GM23338 (cell line): Measurements from ENCODE around the gene PLA2G6. TPM values are rescaled to one million over a fixed set of nuclear protein-coding genes. Genes with fewer than 3 reads are reported as not detected.

ENCODE experiments used
- ATAC-seq: fragments of 200-7000 bp; cut with Tn5 transposase; 3 replicates; pipeline ENCODE4 v1.9.1; 2020
- DNase-seq: peaks from one replicate; pipeline ENCODE4 v3.0.0-alpha.2; 2015; ENCODE audit warnings: low spot score
- H2AFZ ChIP-seq: fragments of 200-600 bp; sonication (generic); 2 replicates; pipeline ENCODE4 v1.8.0; 2016; ENCODE audit warnings: antibody characterized with exemption, mild to moderate bottlenecking, moderate library complexity
- H3F3A ChIP-seq: fragments of 200-600 bp; sonication (generic); replicated peaks from 2 replicates; pipeline ENCODE4 v1.8.0; 2017; ENCODE audit warnings: antibody characterized with exemption, mixed run types, low read depth
- H3K27ac ChIP-seq: fragments of 200-600 bp; sonication (generic); 2 replicates; pipeline ENCODE4 v1.6.1; 2016; ENCODE audit warnings: low read depth
- H3K27me3 ChIP-seq: fragments of 200-600 bp; sonication (generic); 2 replicates; pipeline ENCODE4 v1.8.0; 2016; ENCODE audit warnings: mild to moderate bottlenecking, mixed run types, moderate library complexity; ENCODE audit not compliant: insufficient read depth
- H3K36me3 ChIP-seq: fragments of 200-600 bp; sonication (generic); 2 replicates; pipeline ENCODE4 v1.8.0; 2016; ENCODE audit warnings: mild to moderate bottlenecking; ENCODE audit not compliant: insufficient read depth
- H3K4me1 ChIP-seq: fragments of 200-600 bp; sonication (generic); 2 replicates; pipeline ENCODE4 v1.8.0; 2016; ENCODE audit warnings: mild to moderate bottlenecking, moderate library complexity; ENCODE audit not compliant: insufficient read depth
- H3K4me2 ChIP-seq: fragments of 200-600 bp; sonication (generic); 2 replicates; pipeline ENCODE4 v1.7.1; 2017; ENCODE audit warnings: mixed run types
- H3K4me3 ChIP-seq: fragments of 200-600 bp; sonication (generic); 2 replicates; pipeline ENCODE4 v1.6.1; 2016; ENCODE audit warnings: mixed run types
- H3K79me2 ChIP-seq: fragments of 200-600 bp; sonication (generic); replicated peaks from 2 replicates; pipeline ENCODE4 v1.8.0; 2017; ENCODE audit warnings: mild to moderate bottlenecking; ENCODE audit not compliant: insufficient read depth
- H3K9me2 ChIP-seq: fragments of 200-600 bp; sonication (generic); 2 replicates; pipeline ENCODE4 v1.8.0; 2017; ENCODE audit not compliant: insufficient read depth
- H4K20me1 ChIP-seq: fragments of 200-600 bp; sonication (generic); replicated peaks from 2 replicates; pipeline ENCODE4 v1.8.0; 2017; ENCODE audit warnings: mild to moderate bottlenecking; ENCODE audit not compliant: insufficient read depth
- H3K27ac Mint-ChIP-seq: 2 replicates; pipeline ENCODE4 v1.8.0; 2020; ENCODE audit warnings: inconsistent platforms, mild to moderate bottlenecking, moderate library complexity, mixed read lengths
- H3K27me3 Mint-ChIP-seq: 3 replicates; pipeline ENCODE4 v1.8.0; 2022; ENCODE audit warnings: low read depth, mild to moderate bottlenecking, moderate library complexity, mixed read lengths, inconsistent platforms; ENCODE audit not compliant: insufficient read depth, poor library complexity
- H3K36me3 Mint-ChIP-seq: 3 replicates; pipeline ENCODE4 v1.8.0; 2021; ENCODE audit warnings: low read depth, mild to moderate bottlenecking, inconsistent platforms, moderate library complexity, mixed read lengths
- H3K4me1 Mint-ChIP-seq: 3 replicates; pipeline ENCODE4 v1.8.0; 2020; ENCODE audit warnings: mild to moderate bottlenecking, inconsistent platforms, mixed read lengths
- H3K4me3 Mint-ChIP-seq: 3 replicates; pipeline ENCODE4 v1.8.0; 2021; ENCODE audit warnings: moderate library complexity, mild to moderate bottlenecking, inconsistent platforms, mixed read lengths
- H3K9me3 Mint-ChIP-seq: 3 replicates; pipeline ENCODE4 v1.8.0; 2020; ENCODE audit warnings: moderate library complexity, mild to moderate bottlenecking, inconsistent platforms, mixed read lengths
- CTCF ChIP-seq, 2 experiments: fragments of 200-600 bp in 1 of 2; sonication (generic) in 1 of 2; conservative IDR thresholded peaks; 2 replicates each; pipeline versions ENCODE4 v1.5.1 to v1.6.1; 2016 to 2017; ENCODE audit warnings: antibody characterized with exemption in 2 of 2, low read depth in 2 of 2, mild to moderate bottlenecking in 2 of 2, moderate library complexity in 1 of 2
- ETS1 ChIP-seq: IDR thresholded peaks from 2 replicates; pipeline ENCODE4 v1.6.1; 2016; ENCODE audit warnings: antibody characterized with exemption
- EZH2phosphoT487 ChIP-seq: fragments of 200-600 bp; sonication (generic); IDR thresholded peaks from one replicate; pipeline ENCODE4 v1.8.1; 2018; ENCODE audit warnings: antibody characterized with exemption; ENCODE audit not compliant: unreplicated experiment
- JUNB ChIP-seq: IDR thresholded peaks from one replicate; pipeline ENCODE4 v1.6.1; 2016; ENCODE audit warnings: antibody characterized with exemption; ENCODE audit not compliant: unreplicated experiment
- NANOG ChIP-seq: IDR thresholded peaks from 2 replicates; pipeline ENCODE4 v1.6.1; 2016; ENCODE audit warnings: antibody characterized with exemption, borderline replicate concordance
- POLR2AphosphoS5 ChIP-seq: IDR thresholded peaks from 2 replicates; pipeline ENCODE4 v1.6.1; 2016; ENCODE audit warnings: antibody characterized with exemption, low read depth
- STAT1 ChIP-seq: IDR thresholded peaks from one replicate; pipeline ENCODE4 v1.6.1; 2016; ENCODE audit warnings: antibody characterized with exemption; ENCODE audit not compliant: unreplicated experiment
- ZNF114 ChIP-seq: fragments of 250-450 bp; sonication (Bioruptor Pico); IDR thresholded peaks from 2 replicates; pipeline ENCODE4 v1.5.0; 2020; ENCODE audit warnings: mild to moderate bottlenecking, moderate library complexity
- ZNF331 ChIP-seq: fragments of 250-450 bp; sonication (Bioruptor Pico); IDR thresholded peaks from 2 replicates; pipeline ENCODE4 v1.5.0; 2020; ENCODE audit warnings: low read depth, mild to moderate bottlenecking, moderate library complexity
- ZNF462 ChIP-seq: fragments of 250-450 bp; sonication (Bioruptor Pico); IDR thresholded peaks from 2 replicates; pipeline ENCODE4 v1.5.0; 2020; ENCODE audit warnings: mild to moderate bottlenecking, moderate library complexity
- polyA plus RNA-seq: library from polyadenylated mRNA; unstranded; fragments of >200 nt; fragmentation: Nextera tagmentation; extraction: Ambion mirVana; gene quantifications from 2 replicates; pipeline ENCODE4 v1.2.1, GENCODE V29; 2016
- total RNA-seq: library from RNA; depleted of rRNA; stranded (reverse); fragments of >200 nt; shearing (Covaris generic); gene quantifications from 2 replicates; pipeline ENCODE4 v1.2.3, GENCODE V29; 2014

The PLA2G6 gene
- total and polyA plus RNA-seq, 2 experiments from 2014 or later, result 4.5 to 12.6 TPM

- TF ChIP-seq ZNF462 (CRISPR knock-in tag), result no peak
- TF ChIP-seq STAT1, result no peak
- TF ChIP-seq POLR2AphosphoS5, result no peak
- TF ChIP-seq NANOG, result no peak
Measured at GRCh38 chr22:38171927-38172831, 9.5 kb downstream of the PLA2G6 start (continued).

GRCh38 chr22:38170469-38170868 is 11.2 kb downstream of the PLA2G6 start:
- H3K27me3 Mint-ChIP-seq, result peaks cover 19% of the 10 kb centered on the region
- Histone ChIP-seq H2AFZ (no peak overlapping the region), H3F3A (no peaks in the 10 kb centered on the region), H3K27ac (no peak overlapping the region), H3K36me3 (no peaks in the 10 kb centered on the region), H3K4me2 (no peak overlapping the region), H3K9me2 (no peaks in the 10 kb centered on the region), H4K20me1 (no peaks in the 10 kb centered on the region), H3K4me1 (no peaks in the 10 kb centered on the region), H3K27me3 (no peaks in the 10 kb centered on the region), H3K4me3 (no peak overlapping the region), H3K79me2 (no peaks in the 10 kb centered on the region)
- H3K4me1 Mint-ChIP-seq, result peaks cover 10% of the 10 kb centered on the region
- peak overlapping the region; percentile 6; the same call in 1 of the 2 replicates for H3K27ac Mint-ChIP-seq
- no peaks in the 10 kb centered on the region for H3K9me3 Mint-ChIP-seq
- no peak for ATAC-seq
- H3K4me3 Mint-ChIP-seq, result no peak overlapping the region
- no peak for DNase-seq
- peaks cover 3% of the 10 kb centered on the region for H3K36me3 Mint-ChIP-seq
- no peak for TF ChIP-seq CTCF (conservative IDR thresholded peaks at IDR 0.05; ENCODE audit: low read depth in 2 of 2)
- TF ChIP-seq ZNF114 (CRISPR knock-in tag), result no peak
- no peak for TF ChIP-seq ZNF331 (CRISPR knock-in tag)
- TF ChIP-seq POLR2AphosphoS5, result no peak
- no peak for TF ChIP-seq ETS1
- no peak for TF ChIP-seq NANOG
- TF ChIP-seq EZH2phosphoT487, result no peak
- no peak for TF ChIP-seq JUNB
